ENCODE measurements around the gene IL25.
"Not testable (repeated sequence)": the region's sequence is repeated elsewhere in the genome, so short reads cannot be mapped to it uniquely, and the experiment has no call there.

DNA sequence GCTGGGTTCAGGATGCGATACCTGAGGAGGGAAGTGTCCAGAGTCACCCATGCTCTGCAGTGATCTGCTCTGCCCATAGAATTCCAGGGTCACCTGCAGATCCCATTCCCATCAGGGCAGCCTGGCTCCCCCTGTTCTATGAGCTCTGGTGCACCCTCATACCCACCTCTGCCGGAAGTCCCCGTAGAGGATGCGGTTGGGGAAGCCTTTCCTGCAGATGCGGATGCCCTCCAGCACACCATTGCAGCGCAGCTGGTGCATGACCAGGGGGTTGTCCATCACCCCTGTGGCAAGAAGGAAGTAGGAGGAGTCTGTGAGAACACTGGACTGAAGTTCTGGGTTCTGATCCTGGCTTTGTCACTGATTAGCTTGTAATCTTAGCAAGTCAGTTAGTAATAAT, 53.2 kb downstream of the IL25 start:
- TF ChIP-seq, protein P1, sequence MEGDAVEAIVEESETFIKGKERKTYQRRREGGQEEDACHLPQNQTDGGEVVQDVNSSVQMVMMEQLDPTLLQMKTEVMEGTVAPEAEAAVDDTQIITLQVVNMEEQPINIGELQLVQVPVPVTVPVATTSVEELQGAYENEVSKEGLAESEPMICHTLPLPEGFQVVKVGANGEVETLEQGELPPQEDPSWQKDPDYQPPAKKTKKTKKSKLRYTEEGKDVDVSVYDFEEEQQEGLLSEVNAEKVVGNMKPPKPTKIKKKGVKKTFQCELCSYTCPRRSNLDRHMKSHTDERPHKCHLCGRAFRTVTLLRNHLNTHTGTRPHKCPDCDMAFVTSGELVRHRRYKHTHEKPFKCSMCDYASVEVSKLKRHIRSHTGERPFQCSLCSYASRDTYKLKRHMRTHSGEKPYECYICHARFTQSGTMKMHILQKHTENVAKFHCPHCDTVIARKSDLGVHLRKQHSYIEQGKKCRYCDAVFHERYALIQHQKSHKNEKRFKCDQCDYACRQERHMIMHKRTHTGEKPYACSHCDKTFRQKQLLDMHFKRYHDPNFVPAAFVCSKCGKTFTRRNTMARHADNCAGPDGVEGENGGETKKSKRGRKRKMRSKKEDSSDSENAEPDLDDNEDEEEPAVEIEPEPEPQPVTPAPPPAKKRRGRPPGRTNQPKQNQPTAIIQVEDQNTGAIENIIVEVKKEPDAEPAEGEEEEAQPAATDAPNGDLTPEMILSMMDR (IDR thresholded peaks at IDR 0.05): not testable (repeated sequence)
- not testable (repeated sequence) for TF ChIP-seq POLR2AphosphoS5 (IDR thresholded peaks at IDR 0.05; ENCODE audit: low read depth, low read length)
